Measurements from ENCODE around the gene IL12RB1. TPM values are rescaled to one million over a fixed set of nuclear protein-coding genes. Genes with fewer than 3 reads are reported as not detected.

The IL12RB1 gene
- total and polyA plus RNA-seq, 2 experiments from 2014 or later, result not detected

- Histone ChIP-seq H3K27ac (no peak overlapping the region), H2AFZ (no peak overlapping the region), H3K9me2 (replicated peaks; ENCODE audit: insufficient read depth) (no peaks in the 10 kb centered on the region), H3K36me3 (replicated peaks; ENCODE audit: insufficient read depth, low read depth) (no peaks in the 10 kb centered on the region), H3K4me3 (no peak overlapping the region), H3K4me2 (no peak overlapping the region), H3K79me2 (no peaks in the 10 kb centered on the region), H3K27me3 (no peaks in the 10 kb centered on the region), H4K20me1 (ENCODE audit: insufficient read depth, poor library complexity, severe bottlenecking) (no peaks in the 10 kb centered on the region), H3K9me3 (ENCODE audit: low read depth) (no peaks in the 10 kb centered on the region), H3K4me1 (ENCODE audit: insufficient read depth) (no peaks in the 10 kb centered on the region)
- TF ChIP-seq, protein P1, sequence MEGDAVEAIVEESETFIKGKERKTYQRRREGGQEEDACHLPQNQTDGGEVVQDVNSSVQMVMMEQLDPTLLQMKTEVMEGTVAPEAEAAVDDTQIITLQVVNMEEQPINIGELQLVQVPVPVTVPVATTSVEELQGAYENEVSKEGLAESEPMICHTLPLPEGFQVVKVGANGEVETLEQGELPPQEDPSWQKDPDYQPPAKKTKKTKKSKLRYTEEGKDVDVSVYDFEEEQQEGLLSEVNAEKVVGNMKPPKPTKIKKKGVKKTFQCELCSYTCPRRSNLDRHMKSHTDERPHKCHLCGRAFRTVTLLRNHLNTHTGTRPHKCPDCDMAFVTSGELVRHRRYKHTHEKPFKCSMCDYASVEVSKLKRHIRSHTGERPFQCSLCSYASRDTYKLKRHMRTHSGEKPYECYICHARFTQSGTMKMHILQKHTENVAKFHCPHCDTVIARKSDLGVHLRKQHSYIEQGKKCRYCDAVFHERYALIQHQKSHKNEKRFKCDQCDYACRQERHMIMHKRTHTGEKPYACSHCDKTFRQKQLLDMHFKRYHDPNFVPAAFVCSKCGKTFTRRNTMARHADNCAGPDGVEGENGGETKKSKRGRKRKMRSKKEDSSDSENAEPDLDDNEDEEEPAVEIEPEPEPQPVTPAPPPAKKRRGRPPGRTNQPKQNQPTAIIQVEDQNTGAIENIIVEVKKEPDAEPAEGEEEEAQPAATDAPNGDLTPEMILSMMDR (IDR thresholded peaks at IDR 0.05; ENCODE audit: poor library complexity), result no peak
- TF ChIP-seq EZH2phosphoT487 (IDR thresholded peaks at IDR 0.05; ENCODE audit: low read depth, severe bottlenecking, unreplicated experiment), result no peak
- no peak for TF ChIP-seq EZH2 (IDR thresholded peaks at IDR 0.05; ENCODE audit: borderline replicate concordance)
- no peak for DNase-seq (ENCODE audit: low spot score)
- 96% methylated on average over 6 of the region's 6 CpGs for WGBS (ENCODE audit: low lambda C conversion rate, missing lambda C conversion rate)
Observed at GRCh38 chr19:18060472-18060871, 26.3 kb downstream of the IL12RB1 start.

DNA sequence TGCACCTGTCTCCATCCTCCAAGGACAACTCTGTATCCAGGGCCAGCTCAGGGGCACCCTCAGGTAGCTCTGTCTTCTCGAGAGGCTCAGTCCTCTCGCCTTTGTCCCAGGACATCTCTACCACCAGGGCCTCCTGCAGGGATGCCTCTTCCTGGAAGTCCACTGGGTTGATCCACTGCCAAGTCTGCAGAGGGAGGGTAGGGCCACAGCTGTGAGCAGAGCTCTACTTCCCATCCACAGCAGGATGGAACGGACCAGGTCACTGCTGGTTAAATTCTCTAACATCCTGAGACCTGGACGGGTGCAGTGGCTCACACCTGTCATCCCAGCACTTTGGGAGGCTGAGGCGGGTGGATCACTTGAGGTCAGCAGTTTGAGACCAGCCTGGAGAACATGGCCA lies 26.8 kb downstream of the IL12RB1 start:
- DNase-seq (ENCODE audit: low spot score), result no peak
- TF ChIP-seq, protein P1 (IDR thresholded peaks at IDR 0.05; ENCODE audit: poor library complexity), result no peak
- TF ChIP-seq EZH2phosphoT487 (IDR thresholded peaks at IDR 0.05; ENCODE audit: low read depth, severe bottlenecking, unreplicated experiment) (no peak), EZH2 (IDR thresholded peaks at IDR 0.05; ENCODE audit: borderline replicate concordance) (no peak)
- no peaks in the 10 kb centered on the region for H3K36me3 ChIP-seq (replicated peaks; ENCODE audit: insufficient read depth, low read depth)
- no peaks in the 10 kb centered on the region for H4K20me1 ChIP-seq (ENCODE audit: insufficient read depth, poor library complexity, severe bottlenecking)
- no peaks in the 10 kb centered on the region for H3K79me2 ChIP-seq
- no peaks in the 10 kb centered on the region for H3K4me1 ChIP-seq (ENCODE audit: insufficient read depth)
- H3K27ac ChIP-seq, result no peak overlapping the region
- H3K4me2 ChIP-seq, result no peak overlapping the region
- H2AFZ ChIP-seq, result no peak overlapping the region
- 76% methylated on average over 5 of the region's 5 CpGs for WGBS (ENCODE audit: low lambda C conversion rate, missing lambda C conversion rate)
- no peaks in the 10 kb centered on the region for H3K9me2 ChIP-seq (replicated peaks; ENCODE audit: insufficient read depth)
- no peaks in the 10 kb centered on the region for H3K27me3 ChIP-seq
- H3K4me3 ChIP-seq, result no peak overlapping the region
- H3K9me3 ChIP-seq (ENCODE audit: low read depth), result no peaks in the 10 kb centered on the region

DNA sequence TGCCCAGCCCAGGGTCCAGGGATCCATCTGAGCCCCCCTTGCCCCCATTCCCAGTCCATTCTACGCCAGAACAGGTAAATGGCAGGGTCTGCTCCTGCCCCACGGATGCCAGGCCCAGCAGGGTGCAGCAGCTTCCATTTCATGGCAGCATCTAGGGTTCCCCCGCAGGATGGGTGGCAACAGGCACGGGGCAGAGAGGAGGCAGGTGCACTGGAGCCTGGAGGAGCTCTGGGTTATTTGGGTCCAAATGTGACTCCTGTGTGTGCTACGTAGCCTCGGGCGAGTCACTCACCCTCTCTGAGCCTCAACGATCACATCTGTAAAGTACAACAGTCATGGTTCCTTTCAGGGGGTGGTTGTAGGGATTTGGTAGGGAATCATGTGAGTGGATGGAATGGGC lies 27.4 kb downstream of the IL12RB1 start:
- H3K9me3 ChIP-seq (ENCODE audit: low read depth), result no peaks in the 10 kb centered on the region
- no peaks in the 10 kb centered on the region for H3K79me2 ChIP-seq
- no peak overlapping the region for H3K27ac ChIP-seq
- H3K9me2 ChIP-seq (replicated peaks; ENCODE audit: insufficient read depth), result no peaks in the 10 kb centered on the region
- H3K4me1 ChIP-seq (ENCODE audit: insufficient read depth), result no peaks in the 10 kb centered on the region
- no peak for TF ChIP-seq EZH2phosphoT487 (IDR thresholded peaks at IDR 0.05; ENCODE audit: low read depth, severe bottlenecking, unreplicated experiment)
- TF ChIP-seq, protein P1 (IDR thresholded peaks at IDR 0.05; ENCODE audit: poor library complexity), result no peak
- TF ChIP-seq EZH2 (IDR thresholded peaks at IDR 0.05; ENCODE audit: borderline replicate concordance), result no peak
- no peak overlapping the region for H3K4me2 ChIP-seq
- DNase-seq (ENCODE audit: low spot score), result no peak
- H3K36me3 ChIP-seq (replicated peaks; ENCODE audit: insufficient read depth, low read depth), result no peaks in the 10 kb centered on the region
- H3K4me3 ChIP-seq, result no peak overlapping the region
- no peaks in the 10 kb centered on the region for H3K27me3 ChIP-seq
- no peaks in the 10 kb centered on the region for H4K20me1 ChIP-seq (ENCODE audit: insufficient read depth, poor library complexity, severe bottlenecking)
- WGBS (ENCODE audit: low lambda C conversion rate, missing lambda C conversion rate), result 72% methylated on average over 8 of the region's 8 CpGs
- H2AFZ ChIP-seq, result no peak overlapping the region

All from hepatocyte (in vitro differentiated cells).